ENCODE data around the gene ARHGAP26.

DNA sequence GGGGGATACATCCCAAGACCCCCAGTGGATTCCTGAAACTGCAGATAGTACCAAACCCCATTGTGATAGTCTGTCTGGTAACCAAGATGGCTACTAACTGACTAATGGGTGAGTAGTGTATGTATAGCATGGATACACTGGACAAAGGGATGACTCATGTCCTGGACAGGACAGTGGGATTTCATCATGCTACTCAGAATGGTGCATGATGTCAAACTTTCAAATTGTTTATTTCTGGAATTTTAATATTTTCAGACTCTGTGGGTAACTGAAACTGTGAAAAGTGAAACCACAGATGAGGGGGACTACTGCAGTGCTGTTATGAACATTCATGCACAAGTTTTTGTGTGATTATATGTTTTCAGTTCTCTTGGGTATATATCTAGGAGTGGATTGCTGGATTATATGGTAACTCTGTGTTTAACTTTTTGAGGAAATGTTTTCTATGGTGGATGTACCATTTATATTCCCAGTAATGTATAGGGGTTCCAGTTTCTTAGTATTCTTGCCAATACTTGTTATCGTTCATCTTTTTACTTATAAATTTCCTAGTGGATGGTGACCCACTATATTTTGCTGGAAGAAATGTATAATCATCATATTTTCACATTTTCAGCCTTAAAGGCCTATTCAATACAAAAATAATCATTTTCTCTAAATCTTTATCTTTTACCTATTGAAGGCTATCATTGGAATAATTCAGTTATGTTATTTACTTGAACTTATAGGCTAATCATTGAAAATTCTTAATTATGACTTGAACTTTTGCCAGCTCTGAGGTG, 492.4 kb downstream of the ARHGAP26 start:
- no peak for TF ChIP-seq POLR2A (IDR thresholded peaks at IDR 0.05; ENCODE audit: low read depth)
- no peak for TF ChIP-seq EP300 (IDR thresholded peaks at IDR 0.05)
- TF ChIP-seq, protein P1, sequence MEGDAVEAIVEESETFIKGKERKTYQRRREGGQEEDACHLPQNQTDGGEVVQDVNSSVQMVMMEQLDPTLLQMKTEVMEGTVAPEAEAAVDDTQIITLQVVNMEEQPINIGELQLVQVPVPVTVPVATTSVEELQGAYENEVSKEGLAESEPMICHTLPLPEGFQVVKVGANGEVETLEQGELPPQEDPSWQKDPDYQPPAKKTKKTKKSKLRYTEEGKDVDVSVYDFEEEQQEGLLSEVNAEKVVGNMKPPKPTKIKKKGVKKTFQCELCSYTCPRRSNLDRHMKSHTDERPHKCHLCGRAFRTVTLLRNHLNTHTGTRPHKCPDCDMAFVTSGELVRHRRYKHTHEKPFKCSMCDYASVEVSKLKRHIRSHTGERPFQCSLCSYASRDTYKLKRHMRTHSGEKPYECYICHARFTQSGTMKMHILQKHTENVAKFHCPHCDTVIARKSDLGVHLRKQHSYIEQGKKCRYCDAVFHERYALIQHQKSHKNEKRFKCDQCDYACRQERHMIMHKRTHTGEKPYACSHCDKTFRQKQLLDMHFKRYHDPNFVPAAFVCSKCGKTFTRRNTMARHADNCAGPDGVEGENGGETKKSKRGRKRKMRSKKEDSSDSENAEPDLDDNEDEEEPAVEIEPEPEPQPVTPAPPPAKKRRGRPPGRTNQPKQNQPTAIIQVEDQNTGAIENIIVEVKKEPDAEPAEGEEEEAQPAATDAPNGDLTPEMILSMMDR (IDR thresholded peaks at IDR 0.05) = no peak
